HL-60 (cell line): ENCODE measurements around the gene USP47.

Source experiments
- POLR2AphosphoS5 ChIP-seq: IDR thresholded peaks from 2 replicates; pipeline ENCODE4 v1.6.1; 2012; ENCODE audit warnings: low read depth
- TF ChIP-seq, protein P1 (sequence below): IDR thresholded peaks from one replicate; pipeline ENCODE4 v1.5.1; 2011; ENCODE audit warnings: low read length, control low read depth, inconsistent platforms; ENCODE audit not compliant: insufficient read depth

DNA sequence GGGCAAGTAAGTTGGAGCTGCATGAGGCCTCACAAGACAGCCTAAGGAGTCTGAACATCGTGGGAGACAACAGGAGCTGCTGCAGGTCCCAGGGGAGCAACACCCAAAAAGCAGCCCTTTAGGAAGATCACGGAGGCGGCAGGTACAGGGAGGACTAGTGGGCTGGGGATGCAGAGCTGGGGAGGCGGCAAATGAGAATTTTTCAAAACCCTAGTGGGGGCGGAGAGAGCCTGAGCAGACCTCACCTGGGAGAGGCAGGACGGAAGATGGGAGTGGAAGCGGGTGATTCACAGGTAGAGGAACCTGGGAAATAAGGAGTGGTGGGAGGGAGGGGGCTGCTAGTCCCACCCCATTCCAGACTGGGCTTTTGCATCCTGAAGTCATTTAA, 124.6 kb downstream of the USP47 start:
- TF ChIP-seq, protein P1, sequence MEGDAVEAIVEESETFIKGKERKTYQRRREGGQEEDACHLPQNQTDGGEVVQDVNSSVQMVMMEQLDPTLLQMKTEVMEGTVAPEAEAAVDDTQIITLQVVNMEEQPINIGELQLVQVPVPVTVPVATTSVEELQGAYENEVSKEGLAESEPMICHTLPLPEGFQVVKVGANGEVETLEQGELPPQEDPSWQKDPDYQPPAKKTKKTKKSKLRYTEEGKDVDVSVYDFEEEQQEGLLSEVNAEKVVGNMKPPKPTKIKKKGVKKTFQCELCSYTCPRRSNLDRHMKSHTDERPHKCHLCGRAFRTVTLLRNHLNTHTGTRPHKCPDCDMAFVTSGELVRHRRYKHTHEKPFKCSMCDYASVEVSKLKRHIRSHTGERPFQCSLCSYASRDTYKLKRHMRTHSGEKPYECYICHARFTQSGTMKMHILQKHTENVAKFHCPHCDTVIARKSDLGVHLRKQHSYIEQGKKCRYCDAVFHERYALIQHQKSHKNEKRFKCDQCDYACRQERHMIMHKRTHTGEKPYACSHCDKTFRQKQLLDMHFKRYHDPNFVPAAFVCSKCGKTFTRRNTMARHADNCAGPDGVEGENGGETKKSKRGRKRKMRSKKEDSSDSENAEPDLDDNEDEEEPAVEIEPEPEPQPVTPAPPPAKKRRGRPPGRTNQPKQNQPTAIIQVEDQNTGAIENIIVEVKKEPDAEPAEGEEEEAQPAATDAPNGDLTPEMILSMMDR, result no peak
- no peak for TF ChIP-seq POLR2AphosphoS5
